PFSK-1 (cell line): ENCODE data around the gene AMOTL1.

Source experiments
- FOXP2 ChIP-seq: optimal IDR thresholded peaks from 2 replicates; pipeline ENCODE3; 2011; ENCODE audit warnings: borderline replicate concordance, control low read depth, inconsistent platforms; ENCODE audit not compliant: insufficient read depth; ENCODE audit errors: extremely low read length, extremely low read depth
- POLR2AphosphoS5 ChIP-seq: IDR thresholded peaks from 2 replicates; pipeline ENCODE4 v1.6.1; 2012; ENCODE audit warnings: low read depth, mild to moderate bottlenecking, control low read depth, low read length, moderate library complexity
- SIN3A ChIP-seq: IDR thresholded peaks from 2 replicates; pipeline ENCODE4 v1.6.1; 2012; ENCODE audit warnings: mild to moderate bottlenecking, low read length, moderate library complexity, borderline replicate concordance; ENCODE audit not compliant: insufficient read depth
- TAF1 ChIP-seq: IDR thresholded peaks from 2 replicates; pipeline ENCODE4 v1.6.1; 2012; ENCODE audit warnings: low read length, control low read depth, borderline replicate concordance; ENCODE audit not compliant: insufficient read depth
- TF ChIP-seq, protein P1 (sequence below), 2 experiments: IDR thresholded peaks; 2 replicates each; pipeline versions ENCODE4 v1.6.1 to v1.8.0; 2011 to 2012; ENCODE audit warnings: low read depth in 2 of 2, low read length in 2 of 2, control low read depth in 1 of 2, inconsistent platforms in 1 of 2, mild to moderate bottlenecking in 1 of 2, moderate library complexity in 1 of 2; ENCODE audit not compliant: insufficient read depth in 1 of 2

AMOTL1 gene

DNA sequence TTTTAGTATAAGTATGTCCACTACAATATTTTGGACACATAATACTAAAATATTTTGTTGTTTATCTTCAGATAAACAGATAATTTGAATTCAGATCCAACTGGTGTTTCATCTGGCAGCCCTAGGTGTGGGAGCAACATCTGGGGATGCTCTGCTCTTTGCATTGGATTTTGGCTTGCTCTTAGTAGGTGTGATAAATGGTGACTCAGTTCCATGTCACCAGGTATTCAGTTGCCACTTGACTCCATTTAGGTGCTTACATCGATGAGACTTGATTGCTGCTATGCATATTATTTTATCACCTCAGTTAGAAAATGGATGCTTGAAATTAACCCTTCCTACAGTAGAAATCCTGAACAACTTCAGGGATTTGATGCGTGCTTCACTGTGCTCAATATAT is 13.3 kb upstream of the AMOTL1 start:
- TF ChIP-seq SIN3A (no peak), FOXP2 (no peak), TAF1 (no peak), POLR2AphosphoS5 (no peak)
- TF ChIP-seq, protein P1, sequence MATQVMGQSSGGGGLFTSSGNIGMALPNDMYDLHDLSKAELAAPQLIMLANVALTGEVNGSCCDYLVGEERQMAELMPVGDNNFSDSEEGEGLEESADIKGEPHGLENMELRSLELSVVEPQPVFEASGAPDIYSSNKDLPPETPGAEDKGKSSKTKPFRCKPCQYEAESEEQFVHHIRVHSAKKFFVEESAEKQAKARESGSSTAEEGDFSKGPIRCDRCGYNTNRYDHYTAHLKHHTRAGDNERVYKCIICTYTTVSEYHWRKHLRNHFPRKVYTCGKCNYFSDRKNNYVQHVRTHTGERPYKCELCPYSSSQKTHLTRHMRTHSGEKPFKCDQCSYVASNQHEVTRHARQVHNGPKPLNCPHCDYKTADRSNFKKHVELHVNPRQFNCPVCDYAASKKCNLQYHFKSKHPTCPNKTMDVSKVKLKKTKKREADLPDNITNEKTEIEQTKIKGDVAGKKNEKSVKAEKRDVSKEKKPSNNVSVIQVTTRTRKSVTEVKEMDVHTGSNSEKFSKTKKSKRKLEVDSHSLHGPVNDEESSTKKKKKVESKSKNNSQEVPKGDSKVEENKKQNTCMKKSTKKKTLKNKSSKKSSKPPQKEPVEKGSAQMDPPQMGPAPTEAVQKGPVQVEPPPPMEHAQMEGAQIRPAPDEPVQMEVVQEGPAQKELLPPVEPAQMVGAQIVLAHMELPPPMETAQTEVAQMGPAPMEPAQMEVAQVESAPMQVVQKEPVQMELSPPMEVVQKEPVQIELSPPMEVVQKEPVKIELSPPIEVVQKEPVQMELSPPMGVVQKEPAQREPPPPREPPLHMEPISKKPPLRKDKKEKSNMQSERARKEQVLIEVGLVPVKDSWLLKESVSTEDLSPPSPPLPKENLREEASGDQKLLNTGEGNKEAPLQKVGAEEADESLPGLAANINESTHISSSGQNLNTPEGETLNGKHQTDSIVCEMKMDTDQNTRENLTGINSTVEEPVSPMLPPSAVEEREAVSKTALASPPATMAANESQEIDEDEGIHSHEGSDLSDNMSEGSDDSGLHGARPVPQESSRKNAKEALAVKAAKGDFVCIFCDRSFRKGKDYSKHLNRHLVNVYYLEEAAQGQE (IDR thresholded peaks at IDR 0.05; ENCODE audit: insufficient read depth in 1 of 2, low read depth in 2 of 2, low read length in 2 of 2), result no peak

DNA sequence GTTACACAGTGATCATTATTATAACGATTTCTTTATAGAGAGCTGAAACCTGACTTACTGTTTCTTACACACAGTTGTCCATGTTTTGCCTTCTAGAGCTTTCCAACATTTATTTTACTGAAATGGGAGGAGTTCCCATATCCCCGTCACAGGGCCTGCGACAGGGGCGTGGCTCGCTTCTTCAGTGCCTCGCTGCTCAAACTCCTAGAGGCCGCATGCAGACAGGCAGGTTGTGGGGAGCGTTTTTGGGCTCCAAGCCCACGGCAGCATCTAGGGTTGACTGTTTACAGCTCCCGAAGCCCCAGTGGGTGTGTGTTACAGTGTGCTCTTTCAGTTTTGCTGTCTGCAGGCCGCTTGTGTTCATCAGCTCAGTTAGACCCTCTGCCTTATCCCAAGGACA is 12.7 kb upstream of the AMOTL1 start:
- TF ChIP-seq POLR2AphosphoS5 (no peak), TAF1 (no peak)

DNA sequence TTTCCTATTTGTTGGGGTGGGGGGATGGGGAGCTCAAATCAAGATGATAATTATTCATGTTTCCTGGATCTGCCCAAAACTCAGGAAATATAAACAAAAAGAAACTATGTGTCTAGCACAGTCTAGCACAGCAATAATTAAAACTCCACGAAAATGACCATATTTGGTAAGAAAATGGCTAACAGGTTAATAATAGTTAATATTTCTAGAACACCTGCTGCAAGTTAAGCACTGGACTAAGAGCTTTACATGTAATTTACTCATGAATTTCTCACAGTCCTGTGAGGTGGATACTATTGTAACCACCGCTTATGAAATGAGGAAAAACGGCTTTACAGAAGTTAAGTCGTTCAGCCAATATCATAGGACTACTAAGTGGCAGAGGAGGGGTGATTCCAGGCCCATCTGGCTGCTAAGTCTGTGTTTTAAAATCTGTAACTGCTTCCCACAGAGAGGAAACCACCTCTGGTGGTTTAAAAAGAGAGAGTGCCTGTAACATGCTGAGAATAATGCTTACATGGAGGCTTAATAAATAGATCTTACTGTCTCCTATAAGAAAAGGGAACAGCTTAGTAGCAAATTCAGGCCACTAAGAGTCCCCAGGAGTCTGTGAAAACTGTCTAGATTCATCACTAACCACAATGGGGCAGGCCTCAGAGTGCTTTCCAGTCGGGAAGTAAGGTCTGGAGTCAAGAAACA is 11.0 kb upstream of the AMOTL1 start:
- no peak for TF ChIP-seq TAF1
- no peak for TF ChIP-seq FOXP2
- TF ChIP-seq, protein P1 (IDR thresholded peaks at IDR 0.05; ENCODE audit: insufficient read depth in 1 of 2, low read depth in 2 of 2, low read length in 2 of 2), result no peak
- no peak for TF ChIP-seq POLR2AphosphoS5
- no peak for TF ChIP-seq SIN3A

DNA sequence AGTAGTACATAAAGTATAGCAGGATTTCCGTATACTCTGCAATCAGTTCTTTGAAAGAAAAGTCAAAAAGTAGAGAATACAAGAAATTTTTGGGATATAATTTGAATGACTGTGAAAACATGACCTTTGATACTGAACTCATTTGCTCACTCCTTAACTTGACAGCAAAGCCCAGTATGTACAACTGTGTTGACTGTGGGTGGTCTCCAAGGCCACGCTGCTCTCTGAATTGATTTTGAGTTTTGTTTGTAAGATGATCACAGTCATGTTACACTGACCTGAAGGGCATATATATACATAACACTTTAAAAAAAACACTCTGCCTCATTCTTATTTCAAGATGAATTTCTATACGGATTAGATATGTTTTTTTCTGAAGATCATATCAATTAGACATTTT is 9.5 kb upstream of the AMOTL1 start:
- TF ChIP-seq FOXP2 (no peak), TAF1 (no peak), POLR2AphosphoS5 (no peak), SIN3A (no peak)
- TF ChIP-seq, protein P1 (IDR thresholded peaks at IDR 0.05; ENCODE audit: insufficient read depth in 1 of 2, low read depth in 2 of 2, low read length in 2 of 2), result no peak

DNA sequence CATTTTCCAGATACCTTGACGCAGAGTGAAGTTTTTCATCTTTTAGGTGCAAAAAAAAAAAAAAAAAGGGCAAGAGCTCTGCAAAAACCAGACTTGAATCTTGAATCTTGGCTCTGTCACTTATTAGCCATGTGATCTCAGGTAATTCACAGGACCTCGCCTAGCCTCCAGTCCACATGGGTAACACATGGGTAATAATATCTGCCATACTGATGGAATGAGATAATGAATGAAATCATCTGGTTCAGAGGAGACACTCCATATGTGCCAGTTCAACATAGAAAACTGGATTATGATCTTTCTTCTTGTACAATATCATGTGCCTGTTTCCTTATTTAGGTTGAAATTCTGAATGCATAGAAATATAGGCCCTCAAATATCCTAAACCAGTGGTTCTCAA is 8.6 kb upstream of the AMOTL1 start:
- no peak for TF ChIP-seq FOXP2
- TF ChIP-seq POLR2AphosphoS5, result no peak
- TF ChIP-seq, protein P1 (IDR thresholded peaks at IDR 0.05; ENCODE audit: insufficient read depth in 1 of 2, low read depth in 2 of 2, low read length in 2 of 2), result no peak
- no peak for TF ChIP-seq SIN3A
- no peak for TF ChIP-seq TAF1
